ENCODE data around the gene PXMP2. TPM values are rescaled to one million over a fixed set of nuclear protein-coding genes. Genes with fewer than 3 reads are reported as not detected.
A peak's percentile ranks its signal among the peaks of the same experiment; 100 is the strongest.

The PXMP2 gene
- 10 to 100 TPM; 37.2 to 39.7 TPM for total RNA-seq

DNA sequence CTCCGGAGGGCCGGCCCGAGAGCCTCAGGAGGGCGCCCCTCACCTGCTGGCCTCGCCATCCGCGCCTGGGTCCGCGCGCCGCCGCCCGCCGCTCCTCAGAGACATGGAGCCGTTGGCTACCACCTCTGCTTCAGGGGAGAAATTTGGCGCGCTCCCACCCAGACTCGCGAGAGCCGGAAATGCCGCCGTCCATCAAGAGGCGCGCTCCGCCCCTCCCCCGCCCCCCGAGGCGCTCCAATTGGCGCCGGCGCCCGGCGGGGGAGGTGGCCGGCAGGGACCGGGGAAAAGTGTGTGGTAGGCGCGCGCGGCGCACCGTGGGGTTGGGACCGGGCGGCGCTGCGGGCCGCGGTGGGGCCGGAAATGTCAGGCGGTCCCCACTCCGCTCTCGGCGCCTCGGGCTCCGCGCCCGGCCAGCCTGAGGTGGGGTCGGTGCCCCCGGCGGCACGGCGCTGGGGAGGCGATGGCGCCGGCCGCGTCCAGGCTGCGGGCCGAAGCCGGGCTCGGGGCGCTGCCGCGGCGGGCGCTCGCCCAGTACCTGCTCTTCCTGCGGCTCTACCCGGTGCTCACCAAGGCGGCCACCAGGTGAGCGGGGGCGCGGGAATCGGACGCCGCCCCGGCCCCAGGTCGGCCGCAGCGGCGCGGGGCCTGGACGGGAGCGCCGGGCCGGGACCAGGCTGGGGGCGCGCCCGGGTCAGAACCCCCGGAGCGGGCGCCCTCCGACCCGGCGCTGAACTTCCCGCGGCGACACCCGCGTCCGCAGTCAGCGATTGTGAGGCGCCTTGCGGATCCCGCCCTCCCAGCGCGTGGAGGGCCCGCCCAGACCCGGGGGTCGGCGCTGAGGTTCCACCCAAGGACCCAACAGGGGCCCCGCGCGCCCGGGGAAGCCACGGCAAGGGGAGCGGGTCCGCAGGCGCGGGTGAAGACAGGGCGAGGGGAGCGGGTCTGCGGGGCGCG is at the start of gene PXMP2, which contains the start of gene POLE:
Gene PXMP2 (plus strand): TSS at position 377 of the 954 bp plus-strand sequence. CDS start 84 bp downstream, at position 461.
Gene POLE (minus strand): TSS at position 132 of the 954 bp plus-strand sequence. CDS start 27 bp downstream, at position 105.
- H3K27ac ChIP-seq, result peak within 1 kb of the TSS; percentile 59 to 81 (median 71)
- H3K36me3 ChIP-seq (replicated peaks in 1 of 2; ENCODE audit: insufficient read depth in 1 of 2, low read depth in 2 of 2), result no peaks in the 10 kb centered on the region
- WGBS, 2 donors, result 1 to 2% methylated on average over 11 to 101 of the region's 134 CpGs
- peak; percentile 97 to 99 (median 98) for DNase-seq
- peaks cover 22% of the 10 kb centered on the region for H3K4me1 ChIP-seq
- no peaks in the 10 kb centered on the region for H3K9me3 ChIP-seq
- H3K27me3 ChIP-seq, result no peaks in the 10 kb centered on the region
- peak within 1 kb of the TSS; percentile 65 to 83 for H3K4me3 ChIP-seq
- ATAC-seq, result peak; percentile 98
- intact Hi-C loops (cut with DNase I), result no loop called here
- TF ChIP-seq, protein P1, sequence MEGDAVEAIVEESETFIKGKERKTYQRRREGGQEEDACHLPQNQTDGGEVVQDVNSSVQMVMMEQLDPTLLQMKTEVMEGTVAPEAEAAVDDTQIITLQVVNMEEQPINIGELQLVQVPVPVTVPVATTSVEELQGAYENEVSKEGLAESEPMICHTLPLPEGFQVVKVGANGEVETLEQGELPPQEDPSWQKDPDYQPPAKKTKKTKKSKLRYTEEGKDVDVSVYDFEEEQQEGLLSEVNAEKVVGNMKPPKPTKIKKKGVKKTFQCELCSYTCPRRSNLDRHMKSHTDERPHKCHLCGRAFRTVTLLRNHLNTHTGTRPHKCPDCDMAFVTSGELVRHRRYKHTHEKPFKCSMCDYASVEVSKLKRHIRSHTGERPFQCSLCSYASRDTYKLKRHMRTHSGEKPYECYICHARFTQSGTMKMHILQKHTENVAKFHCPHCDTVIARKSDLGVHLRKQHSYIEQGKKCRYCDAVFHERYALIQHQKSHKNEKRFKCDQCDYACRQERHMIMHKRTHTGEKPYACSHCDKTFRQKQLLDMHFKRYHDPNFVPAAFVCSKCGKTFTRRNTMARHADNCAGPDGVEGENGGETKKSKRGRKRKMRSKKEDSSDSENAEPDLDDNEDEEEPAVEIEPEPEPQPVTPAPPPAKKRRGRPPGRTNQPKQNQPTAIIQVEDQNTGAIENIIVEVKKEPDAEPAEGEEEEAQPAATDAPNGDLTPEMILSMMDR (IDR thresholded peaks at IDR 0.05), result peak in 3 of 7 experiments; percentile 5 to 33 (median 13)
- TF ChIP-seq POLR2A (IDR thresholded peaks at IDR 0.05), result peak; percentile 38 to 49 (median 39)

DNA sequence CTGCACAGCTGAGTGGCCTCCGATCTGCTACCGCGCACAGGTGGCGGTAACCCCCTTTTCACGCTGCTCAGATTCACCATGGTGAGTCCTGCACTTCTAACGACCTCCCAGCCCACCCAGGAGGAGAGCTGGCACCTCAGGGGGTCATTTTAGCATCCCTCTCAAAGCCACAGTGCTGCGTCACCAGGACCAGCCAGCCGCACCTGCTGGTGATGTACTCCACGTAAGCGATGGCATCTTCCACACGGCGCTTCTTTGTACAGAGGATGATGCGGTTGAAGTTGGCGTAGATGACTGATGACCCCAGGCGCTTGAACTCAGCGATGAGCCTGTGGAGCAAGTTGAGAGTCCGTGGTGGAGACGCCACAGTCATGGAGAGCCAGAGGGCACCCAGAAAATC is 49.6 kb upstream of the PXMP2 start:
- Histone ChIP-seq H3K27me3 (no peaks in the 10 kb centered on the region), H3K4me1 (no peaks in the 10 kb centered on the region), H3K27ac (no peak overlapping the region), H3K4me3 (no peak overlapping the region), H3K9me3 (no peaks in the 10 kb centered on the region), H3K36me3 (replicated peaks in 1 of 2; ENCODE audit: insufficient read depth in 1 of 2, low read depth in 2 of 2) (peaks cover 0 to 10% of the 10 kb centered on the region in 2 donors)
- no peak for DNase-seq
- TF ChIP-seq POLR2A (IDR thresholded peaks at IDR 0.05), result no peak
- TF ChIP-seq, protein P1 (IDR thresholded peaks at IDR 0.05), result no peak
- WGBS, 2 donors, result 89% methylated on average over 18 of the region's 18 CpGs
- no peak for ATAC-seq
- intact Hi-C loops (cut with DNase I), result no loop called here

DNA sequence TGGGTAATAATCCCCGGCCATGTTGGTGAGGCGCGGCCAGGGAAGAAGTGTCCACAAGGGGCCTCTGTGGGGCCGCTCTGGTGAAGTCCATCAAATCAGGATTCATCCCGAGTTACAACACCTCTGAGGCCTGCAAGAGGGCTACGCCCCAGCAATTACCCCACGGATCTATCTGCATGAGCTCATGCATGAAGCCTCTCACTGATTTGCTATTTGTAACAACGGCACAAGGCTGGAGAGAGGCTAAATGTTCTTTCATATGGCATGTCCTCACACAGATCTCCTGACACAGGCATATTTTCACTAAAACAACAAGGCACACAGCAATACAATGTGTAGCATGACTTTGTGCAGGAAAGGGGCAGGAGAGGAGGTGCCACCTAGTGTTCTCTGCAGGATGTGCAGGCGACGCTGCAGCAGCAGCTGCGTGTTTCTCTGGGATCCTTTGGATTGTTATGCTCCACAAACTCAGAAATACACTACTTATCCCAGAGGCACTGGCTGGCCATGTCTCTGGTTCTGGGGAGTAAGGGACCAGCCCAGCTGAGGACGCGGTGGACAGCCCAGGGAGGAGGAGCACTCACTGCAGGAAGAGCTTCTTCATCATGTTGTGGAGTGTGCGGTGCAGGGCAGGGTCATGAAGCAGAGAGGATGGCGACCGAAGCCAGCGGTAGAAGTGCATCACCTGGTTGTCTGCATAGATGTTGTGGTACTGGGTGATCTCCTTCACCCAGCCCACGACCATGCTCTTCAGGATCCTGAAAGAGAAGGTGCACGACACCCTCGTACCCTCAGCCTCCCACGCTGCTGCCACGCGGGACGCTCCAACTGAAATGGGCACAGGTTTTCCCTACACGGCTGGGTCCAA is 48.6 kb upstream of the PXMP2 start:
- Histone ChIP-seq H3K27ac (no peak overlapping the region), H3K27me3 (no peaks in the 10 kb centered on the region), H3K4me1 (no peaks in the 10 kb centered on the region), H3K36me3 (replicated peaks in 1 of 2; ENCODE audit: insufficient read depth in 1 of 2, low read depth in 2 of 2) (peaks cover 0 to 13% of the 10 kb centered on the region in 2 donors), H3K4me3 (no peak overlapping the region), H3K9me3 (no peaks in the 10 kb centered on the region)
- peak in 2 of 4 donors; percentile 31 to 49 for DNase-seq
- WGBS, 2 donors, result 79 to 92% methylated on average over 16 to 25 of the region's 25 CpGs
- TF ChIP-seq, protein P1 (IDR thresholded peaks at IDR 0.05), result peak; percentile 51 to 62 (median 60)
- TF ChIP-seq POLR2A (IDR thresholded peaks at IDR 0.05), result no peak
- intact Hi-C loops (cut with DNase I), result no loop called here
- peak; percentile 36 for ATAC-seq

DNA sequence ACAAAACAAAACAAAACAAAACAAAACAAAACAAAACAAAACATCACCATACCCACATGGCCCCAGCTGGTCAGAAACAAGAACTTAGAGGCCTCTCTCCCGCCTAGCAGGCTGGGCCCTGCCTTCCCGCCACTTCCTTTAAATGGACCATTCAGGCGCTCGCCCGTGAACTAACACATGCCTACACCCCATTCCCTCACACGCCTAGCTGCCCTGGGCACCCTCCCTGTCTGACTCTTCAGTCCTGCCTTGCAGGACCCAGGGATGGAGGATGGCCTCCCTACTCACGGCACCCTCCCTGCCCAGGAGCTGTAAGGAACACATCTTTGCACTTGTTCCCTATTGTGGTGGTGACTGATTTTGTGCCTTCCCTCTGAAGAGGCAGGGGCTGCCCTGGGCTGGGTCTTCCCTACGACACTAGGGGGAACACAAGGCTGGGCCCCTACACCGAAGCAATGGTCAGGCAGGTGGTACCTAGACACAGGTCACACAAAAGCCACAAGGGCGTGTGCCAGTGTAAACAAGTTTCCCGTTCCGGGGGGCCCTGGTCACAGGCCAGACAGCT is 47.3 kb upstream of the PXMP2 start:
- no peaks in the 10 kb centered on the region for H3K4me1 ChIP-seq
- H3K9me3 ChIP-seq, result no peaks in the 10 kb centered on the region
- DNase-seq, result no peak
- peaks cover 0 to 13% of the 10 kb centered on the region in 2 donors for H3K36me3 ChIP-seq (replicated peaks in 1 of 2; ENCODE audit: insufficient read depth in 1 of 2, low read depth in 2 of 2)
- no peak for TF ChIP-seq POLR2A (IDR thresholded peaks at IDR 0.05)
- TF ChIP-seq, protein P1 (IDR thresholded peaks at IDR 0.05), result no peak
- no peak overlapping the region for H3K4me3 ChIP-seq
- H3K27me3 ChIP-seq, result no peaks in the 10 kb centered on the region
- 86 to 94% methylated on average over 7 to 12 of the region's 12 CpGs for WGBS, 2 donors
- H3K27ac ChIP-seq, result no peak overlapping the region
- no peak for ATAC-seq
- intact Hi-C loops (cut with DNase I), result no loop called here
